Epidermal melanocyte (primary cell): Measurements from ENCODE around the gene PSMA1.
"Not testable (repeated sequence)": the region's sequence is repeated elsewhere in the genome, so short reads cannot be mapped to it uniquely, and the experiment has no call there.

Experiments
- DNase-seq: peaks from one replicate; pipeline ENCODE4 v3.0.0; 2011; ENCODE audit warnings: low spot score; ENCODE audit not compliant: insufficient read length

PSMA1 gene

DNA sequence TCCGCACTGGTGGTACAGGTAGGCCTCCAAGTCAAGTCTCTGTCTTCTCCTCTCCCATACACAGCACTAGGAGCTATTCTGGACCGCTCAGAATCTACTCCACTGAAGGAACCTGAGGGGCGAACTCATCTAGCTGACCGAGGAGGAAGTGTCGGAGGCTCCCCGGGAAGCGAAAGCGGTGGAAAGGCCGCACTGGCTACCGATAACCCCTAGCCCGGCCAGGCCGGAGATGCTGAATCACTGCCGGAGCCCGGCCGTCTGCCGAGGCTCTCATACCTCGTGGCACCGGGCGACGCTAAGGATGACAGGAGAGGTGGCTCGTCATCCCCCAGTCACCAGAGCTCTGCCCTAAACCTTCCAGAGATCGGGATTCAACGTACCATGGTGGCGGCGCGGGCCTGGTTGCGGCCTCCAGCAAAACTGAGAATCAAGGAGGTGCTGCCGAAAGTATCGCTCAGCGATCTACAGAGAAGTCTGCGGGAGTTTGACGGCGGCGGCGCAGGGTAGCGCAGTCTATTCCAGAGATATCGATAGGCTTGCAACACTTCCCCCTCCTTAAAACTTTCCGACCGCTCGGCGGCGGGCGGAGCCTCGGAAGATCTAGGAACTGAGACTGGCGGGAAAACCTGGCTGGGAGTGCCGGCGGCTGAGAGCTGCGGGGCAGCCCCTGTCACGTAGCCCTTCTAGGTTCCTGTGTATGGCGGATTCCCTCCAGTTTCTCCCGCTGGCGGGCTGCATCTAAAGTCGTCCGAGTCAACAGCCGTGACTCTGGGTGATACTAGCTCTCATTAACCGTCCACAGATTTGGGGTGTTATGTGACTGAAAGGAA, at the start of gene PSMA1:
Gene PSMA1 (minus strand): TSS at position 470 of the 830 bp plus-strand sequence. CDS start 87 bp downstream, at position 383.
- peak; percentile 72 for DNase-seq

DNA sequence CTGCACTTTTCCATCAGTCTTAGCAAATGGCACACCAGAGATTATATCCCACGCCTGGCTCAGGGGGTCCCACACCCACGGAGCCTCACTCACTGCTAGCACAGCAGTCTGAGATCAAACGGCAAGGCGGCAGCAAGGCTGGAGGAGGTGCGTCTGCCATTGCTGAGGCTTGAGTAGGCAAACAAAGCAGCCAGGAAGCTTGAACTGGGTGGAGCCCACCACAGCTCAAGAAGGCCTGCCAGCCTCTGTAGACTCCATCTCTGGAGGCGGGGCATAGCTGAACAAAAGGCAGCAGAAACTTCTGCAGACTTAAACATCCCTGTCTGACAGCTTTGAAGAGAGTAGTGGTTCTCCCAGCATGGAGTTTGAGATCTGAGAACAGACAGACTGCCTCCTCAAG, 49.3 kb upstream of the PSMA1 start:
- DNase-seq: not testable (repeated sequence)

DNA sequence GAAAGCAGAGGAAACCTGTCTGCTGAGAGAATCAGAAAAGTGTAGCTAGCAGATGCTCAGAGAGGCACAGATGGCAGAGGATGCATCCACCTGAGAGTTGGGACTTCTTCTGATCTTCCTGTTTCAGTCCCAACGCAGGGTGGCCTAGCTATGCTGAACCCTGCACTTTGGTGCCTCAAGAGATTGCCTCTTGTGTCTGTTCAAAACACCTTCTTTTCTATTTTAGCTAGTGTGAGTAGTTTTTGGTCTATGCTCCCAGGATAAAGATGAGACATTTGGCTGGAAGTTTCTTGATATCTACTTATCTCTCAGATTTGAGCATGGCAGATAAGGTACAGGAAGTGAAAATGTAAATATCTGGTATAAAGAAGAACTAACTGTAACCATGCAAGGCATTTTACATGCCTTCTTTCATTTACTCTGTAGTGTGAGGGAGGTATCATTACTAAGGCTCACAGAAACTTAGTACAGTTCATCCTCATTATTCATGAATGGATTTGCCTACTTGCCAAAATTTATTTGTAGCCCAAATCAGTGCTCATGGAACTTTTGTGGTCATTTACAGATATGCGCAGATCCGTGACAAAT, 47.0 kb upstream of the PSMA1 start:
- DNase-seq: no peak

DNA sequence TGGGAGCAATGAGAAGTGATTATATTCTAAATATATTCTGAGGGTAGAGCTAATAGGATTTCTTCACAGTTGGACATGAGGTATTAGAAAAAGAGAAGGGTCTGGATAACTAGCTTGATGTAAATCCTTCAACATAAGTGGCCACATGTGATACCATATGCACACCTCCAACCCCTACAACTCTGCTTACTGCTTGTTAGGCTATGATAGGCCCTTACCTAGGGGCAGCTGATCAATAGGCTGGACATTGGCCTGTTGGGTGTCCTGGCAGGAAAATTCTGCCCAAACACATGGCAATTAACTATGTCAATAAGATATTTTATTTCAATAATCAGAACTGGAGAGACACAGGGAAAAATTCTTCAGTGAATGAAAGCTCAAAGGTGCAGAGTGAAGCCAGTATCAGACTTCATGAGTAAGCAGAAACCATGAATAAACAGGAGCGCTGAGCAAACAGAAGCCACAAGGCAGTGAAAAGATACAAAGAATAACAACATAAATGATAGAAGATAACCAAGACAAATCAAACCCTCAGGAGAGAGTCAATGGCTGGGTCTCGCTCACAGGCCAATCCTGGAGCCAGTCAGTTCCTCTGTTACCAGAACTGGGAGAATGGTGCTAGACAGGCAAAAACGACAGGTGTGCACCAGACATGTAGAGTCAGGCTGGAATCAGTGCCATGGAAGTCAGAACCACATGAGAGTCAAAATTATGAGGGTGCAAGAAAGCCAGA, 46.3 kb upstream of the PSMA1 start:
- no peak for DNase-seq

DNA sequence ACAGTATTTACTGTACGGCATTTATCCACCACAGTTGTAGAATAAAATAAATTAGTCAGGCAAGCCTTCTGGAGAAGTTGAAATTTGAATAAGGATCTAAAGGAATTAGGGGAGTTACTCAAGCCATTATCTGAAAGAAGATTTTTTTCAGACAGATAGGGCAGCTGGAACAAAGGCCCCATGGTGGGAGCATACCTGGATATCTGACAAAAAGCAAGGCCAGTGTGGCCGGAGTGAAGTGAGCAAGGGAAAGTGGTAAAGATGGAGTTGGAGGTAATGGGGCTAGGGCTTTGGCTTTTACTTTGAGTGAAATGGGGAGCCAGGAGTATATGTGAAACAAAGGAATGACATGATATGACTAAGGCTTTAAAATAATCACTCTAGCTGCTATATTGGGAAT, 45.7 kb upstream of the PSMA1 start:
- no peak for DNase-seq

DNA sequence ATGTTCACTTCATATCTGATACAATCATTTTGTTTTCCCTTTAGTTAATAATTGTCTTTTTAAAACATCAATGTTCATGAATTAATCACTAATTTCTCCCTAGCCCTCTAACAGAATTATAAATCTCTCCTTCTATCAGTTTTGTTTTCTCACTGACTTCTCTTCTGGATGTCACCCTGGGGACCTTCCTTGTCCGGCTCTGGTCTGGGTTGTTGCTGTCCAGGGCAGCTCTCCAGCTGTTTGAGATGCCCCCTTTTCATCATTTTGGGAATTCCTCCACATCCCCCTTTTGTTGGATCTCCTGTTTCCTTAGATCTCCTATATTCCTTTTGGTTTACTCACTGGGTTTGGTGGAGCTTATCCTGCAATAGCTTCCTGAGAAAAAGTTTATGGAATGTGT, 35.6 kb upstream of the PSMA1 start:
- no peak for DNase-seq

DNA sequence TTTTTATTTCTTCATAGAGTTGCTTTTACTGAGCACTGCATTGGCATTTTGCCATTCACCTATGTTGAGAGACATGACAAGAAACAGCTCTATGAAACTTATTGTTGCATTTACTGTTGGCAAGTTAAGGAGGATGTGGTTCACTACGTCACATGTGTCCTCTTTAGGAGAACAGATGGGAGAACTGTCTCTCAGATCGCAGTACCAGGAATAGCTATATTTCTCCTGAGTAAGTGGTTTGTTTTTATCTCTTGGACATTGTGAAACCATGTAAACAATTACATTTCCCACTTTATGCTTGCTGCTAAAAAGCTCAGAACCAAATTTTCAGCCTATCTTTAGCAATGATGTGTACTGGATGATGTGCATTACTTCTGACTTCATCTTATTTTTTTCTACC, 34.8 kb upstream of the PSMA1 start:
- DNase-seq: peak; percentile 32

DNA sequence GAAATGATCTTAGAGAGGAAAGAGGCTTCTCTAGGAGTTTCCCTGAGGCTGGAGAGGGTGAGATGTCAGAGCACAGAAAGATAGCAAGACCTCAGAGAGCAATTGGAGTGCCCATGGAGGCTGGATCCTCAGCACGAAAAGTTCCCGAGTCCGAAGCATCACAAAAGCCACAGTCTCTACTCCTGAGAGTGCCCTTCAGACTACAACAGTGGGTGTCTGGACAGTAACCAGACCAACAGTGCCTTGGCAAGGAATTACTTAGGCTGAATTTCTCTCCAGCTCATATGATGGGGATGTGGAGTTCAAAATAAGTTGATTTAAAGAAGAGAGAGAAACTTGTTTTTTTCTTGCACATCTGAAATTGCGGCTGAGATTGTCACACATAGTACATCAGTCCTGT, 31.9 kb upstream of the PSMA1 start:
- no peak for DNase-seq

DNA sequence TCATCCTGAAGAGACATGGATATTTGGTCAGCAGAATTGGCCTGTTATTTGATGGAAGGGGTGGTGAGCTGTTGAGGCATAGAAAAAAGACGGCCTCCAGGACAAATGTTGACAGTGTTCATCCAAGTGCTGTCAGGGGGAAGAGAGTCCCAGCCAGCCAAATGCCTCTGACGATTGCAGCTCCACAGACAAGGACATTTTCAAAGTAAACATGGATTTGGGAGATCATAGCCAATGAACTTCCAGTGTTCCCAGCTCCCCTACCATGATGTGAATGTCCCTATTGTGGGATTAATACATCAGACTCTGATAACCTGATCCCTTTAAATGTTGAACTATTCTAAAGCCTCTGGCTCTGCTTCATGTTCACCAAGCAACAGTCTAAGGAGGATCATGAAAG, 31.2 kb upstream of the PSMA1 start:
- no peak for DNase-seq

DNA sequence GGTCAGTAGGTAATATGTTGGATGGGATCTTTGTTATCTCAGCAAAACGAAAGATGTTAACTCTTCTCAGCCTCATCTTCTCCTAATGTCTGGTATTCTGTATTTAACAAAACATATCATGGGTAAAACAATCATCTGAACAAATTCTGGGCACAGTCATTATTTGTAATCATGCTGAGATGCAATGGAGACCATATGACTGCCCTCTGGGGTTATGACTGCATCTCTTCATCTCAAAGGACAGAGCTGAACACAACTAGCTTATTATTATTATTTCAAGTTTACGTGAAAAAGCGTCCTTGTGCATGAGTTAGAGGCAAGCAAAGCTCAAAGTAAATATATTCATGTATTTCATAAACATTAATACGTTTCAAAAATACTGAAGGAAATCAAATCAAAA, 29.7 kb upstream of the PSMA1 start:
- DNase-seq: peak; percentile 33

DNA sequence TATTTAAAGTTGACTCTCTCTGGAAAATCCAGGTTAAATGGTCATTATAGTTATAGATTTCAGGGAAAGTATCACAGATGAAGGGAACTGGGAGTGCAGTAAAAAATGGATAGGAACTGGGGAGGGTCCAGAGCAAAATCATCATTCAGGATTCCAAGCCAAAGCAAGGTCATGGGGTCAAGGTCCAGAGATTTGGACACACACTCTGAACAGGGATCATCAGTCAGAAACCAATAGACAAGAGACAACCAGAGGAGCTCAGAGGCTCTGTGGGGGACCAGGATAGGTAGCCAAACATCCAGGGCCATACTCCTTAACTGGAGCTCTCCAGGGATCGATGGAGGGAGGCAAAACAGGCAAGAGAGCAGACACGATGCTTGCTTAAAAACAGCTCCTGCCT, 27.3 kb upstream of the PSMA1 start:
- DNase-seq: no peak

DNA sequence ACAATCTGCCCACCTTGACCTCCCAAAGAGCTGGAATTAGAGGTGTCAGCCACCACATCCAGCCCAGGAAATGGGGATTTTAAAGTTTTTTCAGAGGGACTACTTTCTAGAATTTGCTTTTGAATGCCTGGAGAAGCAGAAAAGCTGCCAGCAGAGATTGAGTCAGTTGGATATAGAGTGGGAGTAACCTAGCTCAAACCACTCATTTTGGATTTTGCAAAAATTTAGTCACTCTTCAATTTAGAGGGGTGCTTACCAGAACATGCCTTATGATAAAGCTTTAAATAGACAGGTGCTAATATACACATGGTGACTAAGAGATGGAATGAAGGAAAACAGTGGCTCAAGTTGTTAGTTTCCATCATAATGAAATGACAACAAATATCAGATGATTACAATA, 26.5 kb upstream of the PSMA1 start:
- DNase-seq: no peak

DNA sequence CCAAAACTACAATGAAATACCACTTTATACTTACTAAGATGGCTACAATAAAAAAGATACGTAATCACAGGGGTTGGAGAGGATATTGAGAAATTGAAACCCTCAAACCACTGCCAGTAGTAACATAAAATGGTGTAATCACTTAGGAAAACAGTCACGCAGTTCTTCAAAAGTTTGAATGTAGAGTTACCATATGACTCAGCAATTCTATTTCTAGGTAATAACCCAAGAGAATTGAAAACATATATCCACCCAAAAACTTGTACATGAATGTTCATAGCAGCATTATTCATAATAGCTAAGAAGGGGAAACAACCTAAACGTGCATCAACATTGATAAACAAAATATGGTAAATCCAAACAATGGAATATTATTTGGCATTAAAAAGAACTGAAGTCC, 24.4 kb upstream of the PSMA1 start:
- DNase-seq: no peak

DNA sequence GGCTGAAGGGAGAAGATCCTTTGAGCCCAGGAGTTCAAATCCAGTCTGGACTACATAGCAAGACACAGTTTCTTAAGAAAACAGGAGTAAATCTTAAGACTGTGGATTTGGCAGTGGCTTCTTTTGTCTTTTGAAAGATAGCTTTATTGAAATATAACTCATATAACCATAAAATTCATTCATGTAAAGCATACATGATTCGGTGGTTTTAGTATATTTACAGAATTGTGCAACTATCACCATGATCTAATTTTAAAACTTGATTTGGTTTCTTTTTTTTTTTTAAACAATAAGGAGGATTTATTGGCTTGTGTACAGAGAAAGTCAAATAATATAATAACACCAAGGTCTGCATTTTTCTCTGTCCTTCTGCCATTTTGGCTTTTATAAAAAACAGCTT, 23.1 kb upstream of the PSMA1 start:
- no peak for DNase-seq

DNA sequence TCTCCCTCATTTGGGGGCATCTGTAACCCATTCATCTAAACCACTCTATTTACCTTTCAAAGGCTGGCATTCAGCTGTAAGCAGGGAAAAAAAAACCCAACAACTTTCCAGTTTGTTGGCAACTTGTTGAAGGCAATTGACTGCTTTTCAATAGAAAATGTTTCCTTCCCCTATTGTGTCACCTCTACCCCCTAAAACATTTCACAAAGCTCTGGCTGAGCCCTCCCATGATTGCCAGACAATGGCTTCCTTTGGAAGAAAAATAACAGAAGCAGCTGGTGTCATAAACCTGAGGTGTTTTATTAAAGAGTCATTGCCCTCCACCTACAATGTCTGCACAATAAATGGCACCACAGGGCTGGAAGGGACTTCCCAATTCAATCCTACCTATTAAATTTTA, 22.1 kb upstream of the PSMA1 start:
- no peak for DNase-seq

DNA sequence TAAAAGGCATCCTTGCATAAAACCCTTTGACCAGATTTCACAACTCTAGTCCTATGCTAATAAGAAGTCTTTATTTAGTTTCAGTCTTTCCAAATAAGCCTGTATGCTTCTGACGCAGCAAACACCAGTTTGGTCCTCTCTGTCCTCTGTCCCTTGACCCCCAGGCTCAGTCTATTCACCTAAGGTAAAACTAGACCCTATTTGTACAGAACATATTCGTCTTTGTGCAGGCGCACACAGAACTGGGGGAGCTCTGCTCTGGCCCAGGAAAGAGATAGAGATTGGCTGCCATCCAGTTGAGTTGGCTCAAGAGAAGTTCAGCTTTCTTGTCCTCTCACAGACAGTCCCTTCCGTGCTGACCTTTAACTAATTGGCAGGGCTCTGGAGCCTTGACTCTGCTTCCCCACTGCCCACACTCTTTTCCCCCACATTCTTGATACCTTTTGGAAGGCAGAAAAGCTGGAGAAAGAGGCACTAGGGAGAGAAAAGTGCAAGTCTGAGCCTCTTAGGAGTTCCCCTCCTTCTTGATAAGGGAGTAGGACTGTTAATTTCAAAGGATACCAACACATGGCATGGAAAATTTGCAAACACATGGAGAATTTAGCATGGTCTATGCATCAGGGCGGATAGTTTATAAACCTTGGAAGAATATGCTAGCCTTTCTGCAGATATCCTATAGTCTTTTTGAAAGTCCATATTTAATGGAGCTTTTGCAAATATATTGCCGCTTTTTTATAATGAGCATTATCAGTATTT, 21.2 kb upstream of the PSMA1 start:
- no peak for DNase-seq

DNA sequence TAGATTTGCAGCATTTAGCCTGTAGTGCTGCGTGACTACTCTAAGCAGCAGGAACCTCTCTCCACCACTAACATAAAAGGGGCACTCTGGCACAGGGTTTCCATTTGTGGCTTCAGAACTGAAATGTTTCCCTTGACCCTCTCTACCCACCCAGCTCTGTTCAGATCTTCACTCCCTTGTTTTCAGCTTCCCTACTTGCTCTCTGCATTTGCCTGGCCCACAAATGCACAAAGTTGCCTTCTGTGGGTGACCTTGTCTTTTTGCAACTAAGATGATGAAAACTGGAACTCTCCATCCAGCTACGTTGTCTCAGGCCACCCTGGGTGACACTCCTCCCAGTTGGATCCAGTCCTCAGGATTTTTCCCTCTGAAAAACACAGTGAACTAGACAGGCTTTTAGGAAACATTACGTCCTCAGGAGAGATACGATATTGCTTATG, 19.8 kb upstream of the PSMA1 start:
- DNase-seq: no peak

DNA sequence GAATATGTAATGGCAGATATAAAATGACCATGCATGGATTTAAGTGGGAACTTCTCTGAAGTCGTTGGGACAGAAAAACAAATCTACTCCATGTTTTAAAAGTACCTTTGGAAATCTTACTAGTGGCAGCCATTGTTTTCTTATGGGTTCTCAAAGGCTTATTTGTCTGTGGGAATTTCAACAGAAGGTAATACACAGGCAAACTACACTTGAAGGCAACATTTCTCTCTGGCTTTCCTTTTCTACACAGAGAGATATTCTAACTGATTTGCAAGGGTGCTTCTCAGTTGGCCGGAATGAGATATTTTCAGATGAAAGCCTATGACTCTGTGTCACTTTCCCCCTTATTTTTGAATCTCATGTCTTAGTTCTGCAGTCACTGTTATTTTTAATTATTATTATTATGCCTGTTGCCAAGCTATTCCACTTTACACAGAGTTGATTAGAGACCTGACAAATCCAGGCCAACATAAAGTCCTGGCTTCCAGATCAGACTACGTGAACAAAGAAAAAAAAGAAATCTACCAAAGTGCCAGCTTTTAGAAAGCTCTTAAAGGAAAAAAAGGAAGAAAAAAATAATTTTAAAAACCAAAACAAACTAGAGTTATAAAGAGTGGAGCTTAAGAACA, 18.9 kb upstream of the PSMA1 start:
- DNase-seq: no peak

DNA sequence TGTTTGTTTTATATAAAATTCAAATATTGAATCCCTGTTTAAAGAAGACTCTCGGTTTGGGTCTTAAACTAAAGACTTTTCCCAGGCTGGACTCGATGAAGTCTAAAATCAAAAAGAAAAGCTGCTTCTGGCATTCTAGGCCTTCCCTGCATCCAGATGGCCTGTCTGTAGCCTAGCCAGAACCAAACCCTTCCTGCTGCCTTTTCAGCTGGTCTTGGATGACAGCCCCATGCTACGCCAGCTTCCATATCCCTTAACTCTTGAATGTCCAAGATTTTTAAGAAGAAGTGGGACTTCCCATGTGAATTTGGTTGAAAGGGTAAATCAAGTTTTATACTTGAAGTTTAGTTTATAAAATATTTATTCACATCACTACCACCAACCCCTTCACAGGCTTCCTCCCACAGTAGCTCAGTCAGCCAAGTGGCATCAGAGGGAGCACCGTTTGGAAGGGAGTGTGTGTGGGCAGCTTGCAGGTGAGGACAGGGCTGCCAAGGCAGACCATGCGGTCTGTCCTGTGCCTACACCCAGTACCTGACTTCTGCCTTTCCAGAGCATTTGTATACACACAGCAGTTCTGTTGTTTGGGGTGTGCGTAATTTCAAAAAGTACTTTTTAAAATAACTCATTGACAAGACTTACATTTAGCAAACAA, 18.2 kb upstream of the PSMA1 start:
- DNase-seq: no peak

DNA sequence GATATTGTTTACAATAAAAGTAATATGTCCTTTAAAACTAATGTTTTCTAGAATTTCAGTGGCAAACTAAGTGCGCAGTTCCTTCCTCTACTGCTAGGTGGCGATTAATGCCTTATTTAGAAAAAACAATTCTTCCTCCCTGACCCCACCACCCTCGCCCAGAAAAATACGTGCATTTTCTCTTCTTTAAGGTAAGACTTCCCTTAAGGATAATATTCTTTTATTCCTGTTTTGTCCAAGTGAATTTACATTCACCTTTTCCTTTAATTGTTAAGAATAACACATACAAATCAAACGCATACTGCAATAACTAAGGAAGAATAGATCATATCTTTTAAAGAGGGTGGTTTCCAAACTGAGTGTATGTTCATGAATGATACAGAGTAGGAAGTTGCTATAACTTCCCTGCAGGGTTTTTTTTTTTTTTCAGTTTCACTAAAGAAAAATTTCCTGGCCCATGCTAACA, 17.0 kb upstream of the PSMA1 start:
- peak; percentile 43 for DNase-seq

DNA sequence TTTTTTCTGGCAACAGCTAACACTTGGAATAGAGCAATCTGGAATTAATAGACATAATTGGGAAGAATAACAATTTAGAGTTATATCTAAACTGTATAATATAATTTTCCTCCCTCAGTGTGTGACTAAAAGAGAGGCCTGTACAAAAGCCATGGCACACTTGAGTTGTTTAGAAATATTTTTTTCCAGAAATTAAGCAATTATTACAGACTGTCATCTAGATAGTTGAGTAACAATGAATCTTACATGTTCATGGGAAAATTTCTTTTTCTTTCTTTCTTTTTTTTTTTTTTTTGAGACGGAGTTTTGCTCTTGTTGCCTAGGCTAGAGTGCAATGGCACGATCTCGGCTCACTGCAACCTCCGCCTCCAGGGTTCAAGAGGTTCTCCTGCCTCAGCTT, 15.0 kb upstream of the PSMA1 start:
- DNase-seq: not testable (repeated sequence)
